Esophagus muscularis mucosa (tissue), 4 donors: ENCODE results near the gene MICU1. TPM values are rescaled to one million over a fixed set of nuclear protein-coding genes. Genes with fewer than 3 reads are reported as not detected.
"Not testable (repeated sequence)": the region's sequence is repeated elsewhere in the genome, so short reads cannot be mapped to it uniquely, and the experiment has no call there.

Experiments
- DNase-seq: peaks from one replicate; pipeline ENCODE4 v3.0.0-alpha.2; 2017; ENCODE audit errors: extremely low spot score
- H3K27ac ChIP-seq, 4 donors: fragments of 200-600 bp; sonication (generic); replicated peaks in 1 of 4; 1 replicate in 3 of 4; 2 replicates in 1 of 4; pipeline ENCODE4 v1.5.1; 2016 to 2019; ENCODE audit warnings: mild to moderate bottlenecking in 1 of 4
- H3K27me3 ChIP-seq, 4 donors: fragments of 200-600 bp; sonication (generic); one replicate each; pipeline versions ENCODE4 v1.5.1 to v1.6.0; 2016 to 2019
- H3K36me3 ChIP-seq, 4 donors: fragments of 200-600 bp; sonication (generic); one replicate each; pipeline ENCODE4 v1.5.1; 2016 to 2019
- H3K4me1 ChIP-seq, 4 donors: fragments of 200-600 bp; sonication (generic); one replicate each; pipeline ENCODE4 v1.5.1; 2016 to 2019
- H3K4me3 ChIP-seq, 4 donors: fragments of 200-600 bp; sonication (generic); 1 replicate in 2 of 4; 2 replicates in 2 of 4; pipeline ENCODE4 v1.5.1; 2016 to 2019; ENCODE audit warnings: mild to moderate bottlenecking in 4 of 4, moderate library complexity in 1 of 4
- H3K9me3 ChIP-seq, 4 donors: fragments of 200-600 bp; sonication (generic); 1 replicate in 3 of 4; 2 replicates in 1 of 4; pipeline ENCODE4 v1.5.1; 2016 to 2019
- CTCF ChIP-seq, 3 experiments: fragments of 200-600 bp in 2 of 3; fragments of 450-650 bp in 1 of 3; sonication (generic) in 2 of 3; IDR thresholded peaks; one replicate each; pipeline ENCODE4 v1.5.1; 2017 to 2019; ENCODE audit warnings: antibody characterized with exemption in 3 of 3, mild to moderate bottlenecking in 2 of 3, moderate library complexity in 1 of 3
- EP300 ChIP-seq: sonication (generic); formaldehyde crosslinking; IDR thresholded peaks from one replicate; pipeline ENCODE4 v1.6.1; 2017; ENCODE audit warnings: antibody characterized with exemption
- POLR2A ChIP-seq: fragments of 450-650 bp; IDR thresholded peaks from one replicate; pipeline ENCODE4 v1.6.1; 2017; ENCODE audit warnings: antibody characterized with exemption, moderate library complexity, mild to moderate bottlenecking, low read depth
- POLR2AphosphoS5 ChIP-seq, 2 donors: sonication (generic); formaldehyde crosslinking; IDR thresholded peaks; one replicate each; pipeline ENCODE4 v1.6.1; 2017; ENCODE audit warnings: antibody characterized with exemption in 2 of 2
- WGBS: methylation state at CpG from one replicate; pipeline ENCODE4 v1.1.5; 2018; 5-methylcytosine and 5-hydroxymethylcytosine counted together
- intact Hi-C: fragments of 100-400 bp; cut with DNase I; formaldehyde crosslinking; loops from one replicate; pipeline ENCODE4 v1.15.1; 2023
- total RNA-seq, 4 donors: library from RNA; depleted of rRNA; stranded (reverse); fragments of >200 nt; gene quantifications; one replicate each; pipeline versions ENCODE4 v1.1.0 to v1.2.1, GENCODE V29; 2016

MICU1 gene
- total RNA-seq, 4 donors from 2014 or later = 31.6 to 39.7 (median 35.0) TPM

GRCh38 chr10:72348282-72348681, 277.6 kb downstream of the MICU1 start:
- H3K36me3 ChIP-seq = peaks cover 14 to 78% (median 53%) of the 10 kb centered on the region in 4 donors
- no peaks in the 10 kb centered on the region for H3K9me3 ChIP-seq
- H3K27me3 ChIP-seq = no peaks in the 10 kb centered on the region
- no peak for DNase-seq
- H3K27ac ChIP-seq = no peak overlapping the region
- TF ChIP-seq POLR2AphosphoS5 (IDR thresholded peaks at IDR 0.05) (no peak), EP300 (no peak), CTCF (IDR thresholded peaks at IDR 0.05) (no peak), POLR2A (no peak)
- intact Hi-C loops = no loop called here
- peaks cover 22 to 52% (median 35%) of the 10 kb centered on the region in 4 donors for H3K4me1 ChIP-seq
- WGBS = 79% methylated on average over 4 of the region's 7 CpGs
- H3K4me3 ChIP-seq = no peak overlapping the region

GRCh38 chr10:72346117-72346516, 279.8 kb downstream of the MICU1 start:
- WGBS = 90% methylated on average over 7 of the region's 7 CpGs
- H3K27me3 ChIP-seq, DNase-seq, H3K4me3 ChIP-seq, H3K9me3 ChIP-seq, H3K27ac ChIP-seq, intact Hi-C loops: not testable (repeated sequence)
- Histone ChIP-seq H3K36me3 (peaks cover 31 to 82% (median 72%) of the 10 kb centered on the region in 4 donors), H3K4me1 (peaks cover under 1 to 34% (median 15%) of the 10 kb centered on the region in 4 donors)

- TF ChIP-seq CTCF (IDR thresholded peaks at IDR 0.05) (no peak), EP300 (no peak), POLR2AphosphoS5 (IDR thresholded peaks at IDR 0.05) (no peak), POLR2A (no peak)
- H3K36me3 ChIP-seq = peaks cover 38 to 83% (median 73%) of the 10 kb centered on the region in 4 donors
- no peak overlapping the region for H3K27ac ChIP-seq
- intact Hi-C loops = no loop called here
- WGBS = 92% methylated on average over 9 of the region's 11 CpGs
- peaks cover 0 to 35% (median 20%) of the 10 kb centered on the region in 4 donors for H3K4me1 ChIP-seq
- H3K9me3 ChIP-seq = no peaks in the 10 kb centered on the region
- H3K27me3 ChIP-seq = no peaks in the 10 kb centered on the region
- DNase-seq = no peak
- H3K4me3 ChIP-seq = no peak overlapping the region
These were observed 280.9 kb downstream of the MICU1 start for GRCh38 chr10:72344932-72345331.

GRCh38 chr10:72342911-72343310, 283.0 kb downstream of the MICU1 start:
- no peaks in the 10 kb centered on the region for H3K9me3 ChIP-seq
- no peak for DNase-seq
- peaks cover 0 to 20% (median 17%) of the 10 kb centered on the region in 4 donors for H3K4me1 ChIP-seq
- WGBS = 78% methylated on average over 3 of the region's 5 CpGs
- H3K27ac ChIP-seq = no peak overlapping the region
- intact Hi-C loops = no loop called here
- no peaks in the 10 kb centered on the region for H3K27me3 ChIP-seq
- TF ChIP-seq POLR2A (no peak), EP300 (no peak), POLR2AphosphoS5 (IDR thresholded peaks at IDR 0.05) (no peak), CTCF (IDR thresholded peaks at IDR 0.05) (no peak)
- no peak overlapping the region for H3K4me3 ChIP-seq
- H3K36me3 ChIP-seq = peaks cover 45 to 83% (median 78%) of the 10 kb centered on the region in 4 donors

- Histone ChIP-seq H3K27me3 (no peaks in the 10 kb centered on the region), H3K4me1 (peaks cover 14 to 41% (median 34%) of the 10 kb centered on the region in 4 donors), H3K4me3 (no peak overlapping the region), H3K9me3 (no peaks in the 10 kb centered on the region), H3K27ac (no peak overlapping the region), H3K36me3 (peaks cover 52 to 95% (median 83%) of the 10 kb centered on the region in 4 donors)
- DNase-seq = no peak
- 46% methylated on average over 12 of the region's 28 CpGs for WGBS
- TF ChIP-seq EP300 (no peak), POLR2A (no peak), CTCF (IDR thresholded peaks at IDR 0.05) (peak in 2 of 3 experiments; percentile 88 to 94), POLR2AphosphoS5 (IDR thresholded peaks at IDR 0.05) (peak in 1 of 2 donors; percentile 55)
- intact Hi-C loops = no loop called here
These were observed 285.2 kb downstream of the MICU1 start for GRCh38 chr10:72340510-72341261.
